Endometrial microvascular endothelial cells (primary cell): ENCODE data around the gene CISH. TPM values are rescaled to one million over a fixed set of nuclear protein-coding genes. Genes with fewer than 3 reads are reported as not detected.

Experiments used
- in situ Hi-C: cut with HindIII; loops from 2 replicates; pipeline ENCODE4 v1.10.0; 2017; ENCODE audit warnings: low sequenced_read_pairs, low pct_unique_long_range_greater_than_20kb; ENCODE audit errors: inconsistent ontology term
- total RNA-seq: library from RNA; depleted of rRNA; stranded (reverse); fragments of >200 nt; gene quantifications from one replicate; pipeline ENCODE4 v1.2.3, GENCODE V29; 2015; ENCODE audit errors: inconsistent ontology term

The CISH gene
- total RNA-seq, 1 donor from 2014 or later, result 0.19 TPM

DNA sequence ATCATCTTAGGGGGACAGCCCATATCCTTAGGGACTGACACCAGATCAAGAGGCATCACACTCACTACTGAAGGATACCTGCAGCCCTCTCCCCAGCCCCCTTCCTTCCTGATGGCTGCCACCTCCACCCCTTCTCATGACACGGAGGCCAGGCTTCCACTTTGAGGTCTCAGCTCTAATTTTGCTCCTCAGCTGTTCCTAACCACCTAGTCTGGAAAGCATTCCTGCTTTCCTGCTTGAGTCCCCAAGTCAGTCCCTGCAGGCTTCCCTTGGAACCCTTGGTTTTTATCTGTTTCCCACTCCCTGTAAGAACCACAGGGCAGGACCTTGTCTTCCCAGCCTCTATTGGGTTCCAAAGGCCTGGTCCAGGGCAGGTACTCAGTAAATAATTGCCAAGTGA is 47.3 kb downstream of the CISH start:
- in situ Hi-C loops, result no loop called here

- in situ Hi-C loops, result no loop called here
Measured at GRCh38 chr3:50563867-50564266, 47.7 kb downstream of the CISH start.

DNA sequence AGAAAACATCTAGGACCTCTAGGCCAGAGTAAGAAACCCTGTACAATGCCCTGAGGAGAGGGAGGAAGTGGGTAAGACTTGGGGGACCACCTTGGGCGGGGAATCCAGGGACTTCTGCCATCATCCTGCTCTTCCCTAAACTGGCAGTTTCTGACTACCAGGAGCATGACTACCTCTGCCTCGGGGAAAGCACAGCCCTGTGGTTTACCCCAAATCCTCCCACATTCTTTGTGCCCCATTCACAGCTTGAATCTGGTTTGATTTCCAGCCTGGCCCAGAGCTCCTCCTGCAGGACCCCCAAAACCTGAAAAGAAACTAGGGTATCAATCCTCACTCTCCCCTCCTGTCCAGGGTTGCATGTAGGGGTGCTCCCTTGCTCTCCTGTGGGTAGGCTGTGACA is 48.7 kb downstream of the CISH start:
- in situ Hi-C loops, result no loop called here

DNA sequence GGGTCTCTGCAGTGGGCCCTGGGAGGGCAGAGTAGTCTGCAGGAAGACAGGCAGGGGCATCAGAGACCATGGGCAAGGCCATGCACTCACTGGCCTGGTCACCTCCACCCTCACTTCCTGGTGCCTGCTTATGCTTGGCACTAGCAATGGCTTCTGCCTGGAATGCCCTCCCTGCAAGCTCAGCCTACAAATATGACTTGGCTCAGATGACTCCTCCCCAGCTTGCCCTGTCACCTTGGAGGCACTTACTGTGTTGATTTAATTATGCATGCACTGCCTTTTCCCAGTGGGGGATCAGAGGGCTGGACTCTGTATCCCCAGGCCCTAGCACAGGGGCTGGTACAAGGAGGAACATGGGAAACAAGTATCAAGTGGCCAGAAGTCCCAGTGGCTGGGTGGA is 51.9 kb downstream of the CISH start:
- in situ Hi-C loops, result no loop called here

- in situ Hi-C loops, result no loop called here
Measured at GRCh38 chr3:50557915-50558314, 53.7 kb downstream of the CISH start.

DNA sequence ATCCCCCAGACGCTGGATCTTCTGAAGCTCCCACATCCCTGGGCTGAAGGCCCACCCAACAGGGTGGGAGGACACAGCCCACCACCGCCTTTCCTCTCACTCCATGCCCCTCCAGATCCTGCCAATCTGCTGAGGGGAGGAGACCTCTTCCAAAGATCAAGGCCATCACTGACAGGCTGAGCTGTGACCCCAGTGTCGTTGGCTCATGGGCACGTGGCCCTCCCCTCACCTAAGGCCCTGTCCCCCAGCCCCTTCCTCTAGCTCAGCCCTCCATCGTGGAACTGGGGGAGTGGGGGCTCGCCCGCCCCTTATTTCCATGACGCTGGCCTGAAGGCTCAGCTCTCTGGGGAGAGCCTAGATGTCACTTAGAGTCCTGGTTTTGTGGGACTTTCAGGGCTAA is 54.5 kb downstream of the CISH start:
- in situ Hi-C loops, result no loop called here

Other genes with a start within 250 kb of the CISH start
- not detected for gene CACNA2D2, start 108.1 kb downstream of the CISH start, total RNA-seq
- 0.56 TPM for gene C3orf18, start 44.0 kb downstream of the CISH start, total RNA-seq
- gene HEMK1, start 42.3 kb downstream of the CISH start, total RNA-seq, result 14.7 TPM
- gene MAPKAPK3, start 5.4 kb upstream of the CISH start, total RNA-seq, result 39.4 TPM
- not detected for gene DOCK3, start 63.2 kb upstream of the CISH start, total RNA-seq